Large intestine (tissue), 3 donors: ENCODE measurements around the gene POLR2A. TPM values are rescaled to one million over a fixed set of nuclear protein-coding genes. Genes with fewer than 3 reads are reported as not detected.

Source experiments
- DNase-seq, 2 donors: peaks; one replicate each; pipeline versions ENCODE4 v3.0.0 to v3.0.0-alpha.2; 2013
- H3K27ac ChIP-seq: one replicate; pipeline ENCODE4 v1.5.1; 2013; ENCODE audit warnings: low read length
- H3K27me3 ChIP-seq: 2 replicates; pipeline ENCODE4 v1.6.1; 2013; ENCODE audit warnings: low read length; ENCODE audit not compliant: control insufficient read depth, insufficient read depth
- H3K36me3 ChIP-seq: 2 replicates; pipeline ENCODE4 v1.6.1; 2013; ENCODE audit warnings: low read length; ENCODE audit not compliant: control insufficient read depth, insufficient read depth
- H3K4me1 ChIP-seq: one replicate; pipeline ENCODE4 v1.6.1; 2013; ENCODE audit warnings: low read length; ENCODE audit not compliant: control insufficient read depth, insufficient read depth
- H3K4me3 ChIP-seq: one replicate; pipeline ENCODE4 v1.5.1; 2013; ENCODE audit warnings: low read length
- H3K9me3 ChIP-seq: one replicate; pipeline ENCODE4 v1.6.1; 2013; ENCODE audit warnings: mild to moderate bottlenecking, low read depth, low read length, moderate library complexity; ENCODE audit not compliant: control insufficient read depth
- WGBS: methylation state at CpG from one replicate; pipeline ENCODE4 v1.1.5; 2013; ENCODE audit warnings: low lambda C conversion rate; ENCODE audit not compliant: insufficient coverage; 5-methylcytosine and 5-hydroxymethylcytosine counted together
- polyA plus RNA-seq: library from polyadenylated mRNA; unstranded; fragments of 120-200 nt; gene quantifications from one replicate; pipeline ENCODE4 v1.2.1, GENCODE V29; 2013

POLR2A gene
- polyA plus RNA-seq, 1 donor: 98.7 TPM

GRCh38 chr17:7460850-7461660, 23.1 kb upstream of the POLR2A start:
- peaks cover 46% of the 10 kb centered on the region for H3K36me3 ChIP-seq
- H3K4me1 ChIP-seq: peaks cover 6% of the 10 kb centered on the region
- no peak overlapping the region for H3K4me3 ChIP-seq
- no CpG with 5 or more reads among the region's 7 CpGs for WGBS
- H3K9me3 ChIP-seq: no peaks in the 10 kb centered on the region
- H3K27me3 ChIP-seq: no peaks in the 10 kb centered on the region
- H3K27ac ChIP-seq: no peak overlapping the region
- DNase-seq: no peak

DNA sequence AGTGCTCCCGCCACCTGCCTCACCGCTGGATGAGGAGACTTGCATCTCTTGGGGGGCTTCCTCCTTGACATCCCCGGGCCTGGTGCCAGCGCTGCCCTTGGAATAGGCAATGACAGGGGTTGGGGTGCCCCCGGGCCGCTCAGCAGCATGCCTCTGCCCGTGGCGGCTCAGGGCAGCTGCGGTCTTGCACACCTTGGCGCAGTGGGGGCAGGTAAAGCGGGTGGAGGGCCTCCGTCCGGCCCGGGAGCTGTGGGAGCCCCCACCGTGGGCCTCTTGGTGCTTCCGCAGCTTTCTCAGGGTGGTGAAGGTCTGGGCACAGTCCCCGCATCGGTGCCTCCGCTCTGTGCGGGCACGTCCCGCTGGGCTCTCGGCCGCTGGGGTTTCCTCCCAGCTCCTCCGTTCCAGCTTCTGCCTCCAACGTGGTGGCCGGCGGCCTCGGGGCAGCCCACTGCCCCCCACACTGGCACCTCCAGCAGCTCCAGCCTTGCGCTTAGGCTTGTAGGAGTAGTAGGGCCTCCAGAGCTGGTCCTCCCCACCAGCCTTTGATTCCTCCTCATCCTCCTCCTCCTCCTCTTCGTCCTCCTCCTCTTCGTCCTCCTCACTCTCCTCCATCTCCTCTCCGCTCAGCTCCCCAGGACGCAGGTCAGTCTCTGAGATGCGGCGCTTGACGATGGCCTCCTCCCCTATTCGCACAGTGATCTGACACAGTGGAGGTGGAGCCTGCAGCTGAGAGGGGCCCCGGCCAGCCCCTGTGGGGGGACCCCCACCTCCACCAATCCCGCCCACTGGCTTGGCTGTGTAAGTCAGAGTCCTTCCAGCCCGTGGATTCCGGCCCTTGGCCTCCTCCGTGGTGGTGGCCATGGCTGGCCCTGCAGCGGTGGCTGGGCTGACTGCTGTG, 21.4 kb upstream of the POLR2A start:
- H3K4me3 ChIP-seq: no peak overlapping the region
- H3K27me3 ChIP-seq: no peaks in the 10 kb centered on the region
- no peak for DNase-seq
- 100% methylated on average over 1 of the region's 44 CpGs for whole genome bisulfite sequencing
- peaks cover 62% of the 10 kb centered on the region for H3K36me3 ChIP-seq
- no peaks in the 10 kb centered on the region for H3K4me1 ChIP-seq
- no peaks in the 10 kb centered on the region for H3K9me3 ChIP-seq
- no peak overlapping the region for H3K27ac ChIP-seq

DNA sequence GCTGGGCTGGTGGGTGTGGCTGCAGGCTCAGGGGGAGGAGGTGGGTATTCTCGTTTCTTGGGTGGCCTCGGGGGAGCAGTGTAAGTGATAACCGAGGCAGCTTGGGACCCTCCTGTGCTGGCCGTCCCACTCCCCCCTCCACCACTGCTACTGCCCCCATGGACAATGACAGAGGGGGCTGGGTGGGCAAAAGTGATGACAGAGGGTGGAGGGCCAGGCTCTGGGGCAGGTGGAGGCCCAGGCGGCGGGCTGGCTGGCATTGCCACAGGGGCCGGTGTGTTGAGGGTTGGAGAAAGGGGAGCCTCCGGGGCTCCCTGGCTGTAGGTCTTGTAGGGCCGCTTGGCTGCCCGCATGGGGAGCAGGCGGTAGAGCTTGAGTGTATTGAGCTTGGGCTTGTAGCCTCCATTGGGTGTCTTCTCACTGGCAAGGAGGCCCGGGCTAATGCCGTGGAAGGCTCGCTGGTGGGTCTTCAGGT, 20.8 kb upstream of the POLR2A start:
- Histone ChIP-seq H3K27me3 (no peaks in the 10 kb centered on the region), H3K4me1 (no peaks in the 10 kb centered on the region), H3K4me3 (no peak overlapping the region), H3K36me3 (peaks cover 66% of the 10 kb centered on the region), H3K27ac (no peak overlapping the region), H3K9me3 (no peaks in the 10 kb centered on the region)
- DNase-seq: no peak
- WGBS: no CpG with 5 or more reads among the region's 14 CpGs

- DNase-seq: no peak
- WGBS: 100% methylated on average over 2 of the region's 9 CpGs
- Histone ChIP-seq H3K27ac (no peak overlapping the region), H3K9me3 (no peaks in the 10 kb centered on the region), H3K36me3 (peaks cover 70% of the 10 kb centered on the region), H3K4me1 (no peaks in the 10 kb centered on the region), H3K4me3 (no peak overlapping the region), H3K27me3 (no peaks in the 10 kb centered on the region)
Measured at GRCh38 chr17:7464081-7464480, 20.1 kb upstream of the POLR2A start.

GRCh38 chr17:7465597-7466275, 18.4 kb upstream of the POLR2A start:
- Histone ChIP-seq H3K36me3 (peaks cover 70% of the 10 kb centered on the region), H3K27me3 (no peaks in the 10 kb centered on the region), H3K9me3 (no peaks in the 10 kb centered on the region), H3K27ac (no peak overlapping the region), H3K4me3 (no peak overlapping the region), H3K4me1 (no peaks in the 10 kb centered on the region)
- WGBS: no CpG with 5 or more reads among the region's 33 CpGs
- no peak for DNase-seq

GRCh38 chr17:7466318-7466638, 17.9 kb upstream of the POLR2A start:
- WGBS: 100% methylated on average over 1 of the region's 9 CpGs
- H3K36me3 ChIP-seq: peaks cover 65% of the 10 kb centered on the region
- no peak for DNase-seq
- H3K4me1 ChIP-seq: no peaks in the 10 kb centered on the region
- H3K9me3 ChIP-seq: no peaks in the 10 kb centered on the region
- H3K4me3 ChIP-seq: no peak overlapping the region
- no peaks in the 10 kb centered on the region for H3K27me3 ChIP-seq
- H3K27ac ChIP-seq: no peak overlapping the region

DNA sequence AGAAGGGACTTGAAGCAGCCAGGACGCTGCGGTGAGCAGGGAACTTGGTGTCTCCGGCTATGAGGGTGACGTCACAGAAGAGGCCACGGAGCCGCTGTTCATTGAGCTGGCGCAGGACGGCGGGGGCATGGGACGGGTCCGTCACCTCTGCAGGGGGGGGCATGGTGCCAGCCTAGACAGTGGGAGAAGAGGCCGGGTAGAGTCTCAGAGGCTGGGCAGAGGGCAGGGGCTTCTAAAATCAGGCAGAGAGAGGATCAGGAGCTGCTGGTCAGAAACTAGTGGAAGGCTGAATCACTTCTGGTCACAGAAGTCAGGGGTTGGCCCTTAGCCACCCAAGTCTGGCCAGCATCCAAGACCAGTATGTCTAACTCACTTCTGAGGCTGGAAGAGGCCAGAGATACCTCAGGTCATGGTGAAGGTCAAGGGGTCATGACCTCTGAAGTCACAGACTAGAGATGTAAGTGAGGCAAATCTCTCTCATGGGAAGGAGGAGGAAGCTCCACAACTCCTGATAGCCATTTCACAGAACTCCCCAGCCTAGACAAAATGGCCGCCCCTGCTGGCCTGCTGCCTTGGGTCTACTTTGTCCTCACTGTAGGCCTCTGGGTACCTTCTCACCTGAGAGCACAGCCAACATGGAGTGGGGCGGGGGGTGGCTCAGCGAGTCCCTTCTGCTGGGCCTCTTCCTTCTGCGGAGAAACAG, 17.4 kb upstream of the POLR2A start:
- Histone ChIP-seq H3K27me3 (no peaks in the 10 kb centered on the region), H3K36me3 (peaks cover 61% of the 10 kb centered on the region), H3K4me1 (no peaks in the 10 kb centered on the region), H3K9me3 (no peaks in the 10 kb centered on the region), H3K4me3 (no peak overlapping the region), H3K27ac (no peak overlapping the region)
- WGBS: no CpG with 5 or more reads among the region's 16 CpGs
- DNase-seq: no peak

- Histone ChIP-seq H3K36me3 (peaks cover 54% of the 10 kb centered on the region), H3K4me1 (no peaks in the 10 kb centered on the region), H3K4me3 (no peak overlapping the region), H3K27me3 (no peaks in the 10 kb centered on the region), H3K27ac (no peak overlapping the region), H3K9me3 (no peaks in the 10 kb centered on the region)
- no peak for DNase-seq
- no CpG with 5 or more reads among the region's 3 CpGs for WGBS
Measured at GRCh38 chr17:7467498-7467897, 16.7 kb upstream of the POLR2A start.

GRCh38 chr17:7468290-7468689, 15.9 kb upstream of the POLR2A start:
- Histone ChIP-seq H3K27ac (no peak overlapping the region), H3K36me3 (peaks cover 46% of the 10 kb centered on the region), H3K4me1 (no peaks in the 10 kb centered on the region), H3K27me3 (no peaks in the 10 kb centered on the region), H3K9me3 (no peaks in the 10 kb centered on the region), H3K4me3 (no peak overlapping the region)
- WGBS: no CpG with 5 or more reads among the region's 11 CpGs
- no peak for DNase-seq
